HepG2 (cell line): ENCODE measurements around the gene EIF4ENIF1. TPM values are rescaled to one million over a fixed set of nuclear protein-coding genes. Genes with fewer than 3 reads are reported as not detected.

Experiments
- E2F5 ChIP-seq: sonication (generic); formaldehyde crosslinking; conservative IDR thresholded peaks from 2 replicates; pipeline ENCODE4 v1.4.0; 2020; ENCODE audit warnings: missing genetic modification reagents
- KDM1A ChIP-seq: IDR thresholded peaks from 2 replicates; pipeline ENCODE4 v1.6.1; 2016; ENCODE audit warnings: missing compliant biosample characterization
- KDM5B ChIP-seq: sonication (generic); formaldehyde crosslinking; IDR thresholded peaks from 2 replicates; pipeline ENCODE4 v1.4.0; 2020; ENCODE audit warnings: missing genetic modification reagents, mild to moderate bottlenecking, borderline replicate concordance
- MEF2D ChIP-seq: sonication (generic); formaldehyde crosslinking; IDR thresholded peaks from 2 replicates; pipeline ENCODE4 v1.5.1; 2020; ENCODE audit warnings: mild to moderate bottlenecking, missing genetic modification reagents
- NFRKB ChIP-seq: fragments of 450-650 bp; IDR thresholded peaks from 2 replicates; pipeline ENCODE4 v1.6.1; 2017
- RNF2 ChIP-seq: fragments of 450-650 bp; conservative IDR thresholded peaks from 2 replicates; pipeline ENCODE4 v1.6.1; 2016; ENCODE audit warnings: low read depth
- SNAI1 ChIP-seq: sonication (generic); formaldehyde crosslinking; IDR thresholded peaks from 2 replicates; pipeline ENCODE4 v1.5.0; 2020; ENCODE audit warnings: mild to moderate bottlenecking, missing genetic modification reagents, borderline replicate concordance
- U2AF2 ChIP-seq: fragments of 200-400 bp; formaldehyde crosslinking; IDR thresholded peaks from 2 replicates; pipeline ENCODE4 v1.6.1; 2017; ENCODE audit warnings: low read depth, mild to moderate bottlenecking, low read length
- ZBTB37 ChIP-seq: sonication (generic); formaldehyde crosslinking; IDR thresholded peaks from 2 replicates; pipeline ENCODE4 v1.4.0; 2020; ENCODE audit warnings: mild to moderate bottlenecking, missing genetic modification reagents
- ZNF124 ChIP-seq: sonication (generic); formaldehyde crosslinking; IDR thresholded peaks from 2 replicates; pipeline ENCODE4 v1.4.0; 2020; ENCODE audit warnings: missing genetic modification reagents
- ZNF263 ChIP-seq: sonication (generic); formaldehyde crosslinking; IDR thresholded peaks from 2 replicates; pipeline ENCODE4 v1.4.0; 2020; ENCODE audit warnings: missing genetic modification reagents
- ZNF34 ChIP-seq: sonication (generic); formaldehyde crosslinking; IDR thresholded peaks from 2 replicates; pipeline ENCODE4 v1.4.0; 2020; ENCODE audit warnings: mild to moderate bottlenecking, missing genetic modification reagents, borderline replicate concordance
- ZNF431 ChIP-seq: sonication (generic); formaldehyde crosslinking; IDR thresholded peaks from 2 replicates; pipeline ENCODE4 v1.9.0; 2022; ENCODE audit warnings: missing genetic modification reagents, low read depth, mild to moderate bottlenecking, borderline replicate concordance
- ZNF441 ChIP-seq: sonication (generic); formaldehyde crosslinking; IDR thresholded peaks from 2 replicates; pipeline ENCODE4 v1.7.0; 2021; ENCODE audit warnings: missing genetic modification reagents, borderline replicate concordance
- ZNF605 ChIP-seq: sonication (generic); formaldehyde crosslinking; IDR thresholded peaks from 2 replicates; pipeline ENCODE4 v1.8.0; 2022; ENCODE audit warnings: mild to moderate bottlenecking, missing genetic modification reagents
- polyA plus RNA-seq, 8 experiments: library from polyadenylated mRNA; depleted of rRNA in 3 of 8; stranded (reverse) in 7 of 8; unstranded in 1 of 8; fragments of >200 nt; fragmentation: Illumina TruSeq in 4 of 8; extraction: Trizol in 4 of 8; gene quantifications; 2 replicates each; pipeline versions ENCODE4 v1.2.1 to v1.2.3, GENCODE V29; 2011 to 2016; ENCODE audit warnings: low read depth in 4 of 8, missing spikeins in 1 of 8, mixed read lengths in 1 of 8; ENCODE audit not compliant: insufficient read depth in 1 of 8
- total RNA-seq, 5 experiments: library from RNA; depleted of rRNA; stranded (reverse); fragments of >200 nt; fragmentation: Illumina TruSeq; extraction: Trizol; gene quantifications; 2 replicates each; pipeline ENCODE4 v1.2.3, GENCODE V29; 2016; ENCODE audit warnings: low read depth in 1 of 5
- TF ChIP-seq, protein P1 (sequence below): sonication (generic); formaldehyde crosslinking; IDR thresholded peaks from 2 replicates; pipeline ENCODE4 v1.5.0; 2020; ENCODE audit warnings: mild to moderate bottlenecking, missing genetic modification reagents, borderline replicate concordance
- TF ChIP-seq, protein P2 (sequence below): sonication (generic); formaldehyde crosslinking; IDR thresholded peaks from 2 replicates; pipeline ENCODE4 v1.8.0; 2022; ENCODE audit warnings: missing genetic modification reagents, low read depth, mild to moderate bottlenecking, borderline replicate concordance

Gene EIF4ENIF1
- total and polyA plus RNA-seq, 2 of the 13 experiments (the other 11 are each of a cell fraction or from before 2014, with no cell fraction given), result 11.9 to 12.3 TPM

- TF ChIP-seq ZBTB37 (no peak), ZNF441 (CRISPR knock-in tag) (peak; percentile 67), NFRKB (no peak), MEF2D (CRISPR knock-in tag) (0 out of 2 replicates have a peak, but pooled peaks have one; percentile 32), ZNF605 (CRISPR knock-in tag) (no peak), ZNF34 (CRISPR knock-in tag) (no peak), RNF2 (no peak), SNAI1 (CRISPR knock-in tag) (no peak), E2F5 (CRISPR knock-in tag) (peak; percentile 72; the same call in 1 of the 2 replicates), U2AF2 (no peak), ZNF263 (CRISPR knock-in tag) (no peak), KDM1A (CRISPR knock-in tag) (no peak; the same call in 1 of the 2 replicates), KDM5B (CRISPR knock-in tag) (peak; percentile 73; the same call in 1 of the 2 replicates), ZNF431 (CRISPR knock-in tag) (peak; percentile 73; the same call in 1 of the 2 replicates), ZNF124 (peak; percentile 66)
- TF ChIP-seq, protein P1, sequence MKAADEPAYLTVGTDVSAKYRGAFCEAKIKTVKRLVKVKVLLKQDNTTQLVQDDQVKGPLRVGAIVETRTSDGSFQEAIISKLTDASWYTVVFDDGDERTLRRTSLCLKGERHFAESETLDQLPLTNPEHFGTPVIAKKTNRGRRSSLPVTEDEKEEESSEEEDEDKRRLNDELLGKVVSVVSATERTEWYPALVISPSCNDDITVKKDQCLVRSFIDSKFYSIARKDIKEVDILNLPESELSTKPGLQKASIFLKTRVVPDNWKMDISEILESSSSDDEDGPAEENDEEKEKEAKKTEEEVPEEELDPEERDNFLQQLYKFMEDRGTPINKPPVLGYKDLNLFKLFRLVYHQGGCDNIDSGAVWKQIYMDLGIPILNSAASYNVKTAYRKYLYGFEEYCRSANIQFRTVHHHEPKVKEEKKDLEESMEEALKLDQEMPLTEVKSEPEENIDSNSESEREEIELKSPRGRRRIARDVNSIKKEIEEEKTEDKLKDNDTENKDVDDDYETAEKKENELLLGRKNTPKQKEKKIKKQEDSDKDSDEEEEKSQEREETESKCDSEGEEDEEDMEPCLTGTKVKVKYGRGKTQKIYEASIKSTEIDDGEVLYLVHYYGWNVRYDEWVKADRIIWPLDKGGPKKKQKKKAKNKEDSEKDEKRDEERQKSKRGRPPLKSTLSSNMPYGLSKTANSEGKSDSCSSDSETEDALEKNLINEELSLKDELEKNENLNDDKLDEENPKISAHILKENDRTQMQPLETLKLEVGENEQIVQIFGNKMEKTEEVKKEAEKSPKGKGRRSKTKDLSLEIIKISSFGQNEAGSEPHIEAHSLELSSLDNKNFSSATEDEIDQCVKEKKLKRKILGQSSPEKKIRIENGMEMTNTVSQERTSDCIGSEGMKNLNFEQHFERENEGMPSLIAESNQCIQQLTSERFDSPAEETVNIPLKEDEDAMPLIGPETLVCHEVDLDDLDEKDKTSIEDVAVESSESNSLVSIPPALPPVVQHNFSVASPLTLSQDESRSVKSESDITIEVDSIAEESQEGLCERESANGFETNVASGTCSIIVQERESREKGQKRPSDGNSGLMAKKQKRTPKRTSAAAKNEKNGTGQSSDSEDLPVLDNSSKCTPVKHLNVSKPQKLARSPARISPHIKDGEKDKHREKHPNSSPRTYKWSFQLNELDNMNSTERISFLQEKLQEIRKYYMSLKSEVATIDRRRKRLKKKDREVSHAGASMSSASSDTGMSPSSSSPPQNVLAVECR, result peak; percentile 87
- TF ChIP-seq, protein P2, sequence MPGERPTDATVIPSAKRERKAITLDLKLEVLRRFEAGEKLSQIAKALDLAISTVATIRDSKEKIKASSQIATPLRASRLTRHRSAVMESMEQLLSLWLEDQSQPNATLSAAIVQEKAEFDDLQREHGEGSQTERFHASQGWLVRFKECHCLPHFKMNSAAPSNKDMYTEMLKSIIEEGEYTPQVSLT, result peak; percentile 85; the same call in 1 of the 2 replicates
Observed at GRCh38 chr22:31489632-31490495, at the start of gene EIF4ENIF1 (continued).
